ENCODE data around the gene CLEC2A.

Gene CLEC2A

DNA sequence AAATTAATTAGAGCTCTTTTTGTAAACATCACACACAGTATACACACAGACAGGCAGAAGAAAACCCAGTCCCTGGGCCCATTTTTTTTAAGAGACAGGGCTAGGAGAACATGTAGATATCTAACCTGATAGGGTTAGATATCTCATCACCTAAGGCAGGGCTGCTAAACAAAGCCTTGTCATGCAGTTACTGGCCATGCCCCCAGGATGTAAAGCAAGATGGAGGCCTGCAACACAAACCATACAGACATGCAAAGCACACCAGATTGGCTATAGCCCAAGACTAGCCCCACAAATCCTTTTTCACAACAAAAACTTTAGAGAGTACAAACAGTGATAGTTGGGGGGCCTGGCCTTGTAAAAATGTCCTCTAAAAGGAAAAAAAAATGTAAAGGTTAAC is 20.5 kb downstream of the CLEC2A start:
- Mint-ChIP-seq H3K36me3 (ENCODE audit: low read depth) (peaks cover 4% of the 10 kb centered on the region), H3K9me3 (peaks cover 30% of the 10 kb centered on the region), H3K27ac (peak overlapping the region in 2 of 3 experiments; percentile 19 to 43), H3K27me3 (ENCODE audit: low read depth) (no peaks in the 10 kb centered on the region), H3K4me1 (no peaks in the 10 kb centered on the region), H3K4me3 (no peak overlapping the region)
- TF ChIP-seq, protein P1, sequence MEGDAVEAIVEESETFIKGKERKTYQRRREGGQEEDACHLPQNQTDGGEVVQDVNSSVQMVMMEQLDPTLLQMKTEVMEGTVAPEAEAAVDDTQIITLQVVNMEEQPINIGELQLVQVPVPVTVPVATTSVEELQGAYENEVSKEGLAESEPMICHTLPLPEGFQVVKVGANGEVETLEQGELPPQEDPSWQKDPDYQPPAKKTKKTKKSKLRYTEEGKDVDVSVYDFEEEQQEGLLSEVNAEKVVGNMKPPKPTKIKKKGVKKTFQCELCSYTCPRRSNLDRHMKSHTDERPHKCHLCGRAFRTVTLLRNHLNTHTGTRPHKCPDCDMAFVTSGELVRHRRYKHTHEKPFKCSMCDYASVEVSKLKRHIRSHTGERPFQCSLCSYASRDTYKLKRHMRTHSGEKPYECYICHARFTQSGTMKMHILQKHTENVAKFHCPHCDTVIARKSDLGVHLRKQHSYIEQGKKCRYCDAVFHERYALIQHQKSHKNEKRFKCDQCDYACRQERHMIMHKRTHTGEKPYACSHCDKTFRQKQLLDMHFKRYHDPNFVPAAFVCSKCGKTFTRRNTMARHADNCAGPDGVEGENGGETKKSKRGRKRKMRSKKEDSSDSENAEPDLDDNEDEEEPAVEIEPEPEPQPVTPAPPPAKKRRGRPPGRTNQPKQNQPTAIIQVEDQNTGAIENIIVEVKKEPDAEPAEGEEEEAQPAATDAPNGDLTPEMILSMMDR (IDR thresholded peaks at IDR 0.05; ENCODE audit: unreplicated experiment in 3 of 3), result no peak

DNA sequence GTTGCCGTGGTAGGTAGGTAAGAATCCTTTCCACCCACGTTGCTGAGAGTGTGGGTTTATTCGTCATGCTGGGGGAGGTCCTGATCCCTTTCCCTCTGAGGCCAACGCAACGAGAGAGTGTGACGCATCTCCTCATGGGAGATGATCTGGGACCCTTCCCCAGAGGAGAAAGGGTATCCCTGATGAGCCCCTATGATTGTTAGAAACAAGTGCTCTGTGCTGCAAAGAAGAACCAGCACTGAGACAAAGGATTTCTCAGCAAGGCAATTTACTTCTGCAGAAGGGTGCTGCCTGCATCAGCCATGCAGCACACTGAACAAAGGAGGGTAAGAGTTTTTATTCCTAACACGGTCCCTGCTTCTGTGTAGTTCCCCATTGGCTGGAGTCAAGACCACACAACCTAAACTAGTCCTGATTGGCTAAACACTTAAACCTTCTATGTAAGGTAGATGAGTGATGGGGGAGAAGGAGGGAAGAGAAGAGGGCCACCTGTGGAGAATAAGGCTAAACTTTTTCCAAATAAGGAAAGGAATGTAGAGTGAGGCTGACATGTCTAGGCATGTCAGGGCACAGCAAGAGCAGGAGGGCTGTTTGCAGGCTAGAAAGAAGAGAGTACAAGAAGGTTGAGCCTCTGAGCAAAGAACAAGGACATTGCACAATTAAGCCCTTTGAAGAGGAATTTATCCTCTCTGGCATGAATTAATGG is 21.3 kb downstream of the CLEC2A start:
- Mint-ChIP-seq H3K9me3 (peaks cover 34% of the 10 kb centered on the region), H3K36me3 (ENCODE audit: low read depth) (peaks cover 4% of the 10 kb centered on the region), H3K4me1 (no peaks in the 10 kb centered on the region), H3K27ac (peak overlapping the region; percentile 19 to 45 (median 43)), H3K27me3 (ENCODE audit: low read depth) (no peaks in the 10 kb centered on the region), H3K4me3 (no peak overlapping the region)
- TF ChIP-seq, protein P1 (IDR thresholded peaks at IDR 0.05; ENCODE audit: unreplicated experiment in 3 of 3), result no peak

DNA sequence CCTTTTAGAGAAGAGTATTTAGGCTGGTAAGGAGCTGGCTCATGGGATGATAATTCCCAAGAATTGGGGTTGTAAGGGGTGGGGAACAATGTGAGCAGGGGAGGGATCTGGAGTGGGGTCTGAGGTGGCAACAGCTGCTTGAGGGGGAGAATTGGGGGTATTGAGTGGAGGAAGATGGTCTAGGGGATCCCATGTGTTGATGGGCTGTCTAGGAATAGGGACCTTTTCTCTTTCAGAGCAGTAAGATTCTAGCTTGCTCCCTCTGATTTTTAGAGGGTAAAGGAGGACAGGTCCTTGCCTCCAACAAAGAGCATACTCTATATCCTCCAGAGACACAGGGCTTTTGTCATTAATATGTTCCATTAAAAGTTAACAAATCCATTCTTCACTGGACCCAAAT is 22.4 kb downstream of the CLEC2A start:
- TF ChIP-seq, protein P1 (IDR thresholded peaks at IDR 0.05; ENCODE audit: unreplicated experiment in 3 of 3), result no peak
- Mint-ChIP-seq H3K4me1 (no peaks in the 10 kb centered on the region), H3K4me3 (no peak overlapping the region), H3K27me3 (ENCODE audit: low read depth) (no peaks in the 10 kb centered on the region), H3K27ac (no peak overlapping the region), H3K36me3 (ENCODE audit: low read depth) (peaks cover 4% of the 10 kb centered on the region), H3K9me3 (peaks cover 34% of the 10 kb centered on the region)

DNA sequence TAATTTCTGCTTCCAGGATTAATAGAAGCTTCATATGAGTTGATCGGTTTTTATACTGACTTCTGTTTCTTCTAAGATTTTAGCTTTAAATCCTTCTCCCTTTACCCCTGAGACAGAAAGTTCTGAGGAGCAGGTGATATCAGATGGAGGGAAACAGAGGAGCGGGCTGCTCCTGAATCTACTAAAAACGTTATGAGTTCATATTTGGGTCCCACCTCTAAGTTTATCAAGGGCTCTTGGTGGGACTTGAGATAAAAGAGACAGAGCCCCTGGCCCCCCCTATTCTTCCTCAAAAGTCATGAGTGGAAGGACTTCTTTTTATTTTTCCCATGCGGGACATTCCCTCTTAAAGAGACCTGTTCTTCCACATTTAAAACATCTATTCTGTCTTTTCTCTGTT is 23.8 kb downstream of the CLEC2A start:
- Mint-ChIP-seq H3K9me3 (peaks cover 37% of the 10 kb centered on the region), H3K36me3 (ENCODE audit: low read depth) (peaks cover 4% of the 10 kb centered on the region), H3K4me1 (no peaks in the 10 kb centered on the region), H3K27ac (no peak overlapping the region), H3K27me3 (ENCODE audit: low read depth) (no peaks in the 10 kb centered on the region), H3K4me3 (no peak overlapping the region)
- TF ChIP-seq, protein P1 (IDR thresholded peaks at IDR 0.05; ENCODE audit: unreplicated experiment in 3 of 3), result no peak

DNA sequence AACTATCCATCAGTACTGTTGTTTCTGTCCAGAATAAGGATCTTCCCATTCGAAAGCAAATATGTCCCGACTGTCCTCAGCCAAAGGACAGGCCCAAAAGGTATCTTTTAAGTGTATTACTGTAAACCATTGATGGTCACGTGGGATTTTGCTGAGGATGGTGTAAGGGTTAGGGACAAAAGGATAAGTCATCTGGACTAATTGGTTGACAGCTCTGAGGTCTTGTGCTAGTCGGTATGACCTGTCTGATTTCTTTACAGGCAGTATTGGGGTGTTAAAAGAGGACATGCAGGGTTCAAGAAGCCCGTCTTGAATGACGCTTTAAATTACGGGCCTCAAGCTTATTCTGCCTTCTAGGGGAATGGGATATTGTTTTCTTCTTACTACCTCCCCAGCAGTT is 24.4 kb downstream of the CLEC2A start:
- Mint-ChIP-seq H3K36me3 (ENCODE audit: low read depth) (peaks cover 4% of the 10 kb centered on the region), H3K27me3 (ENCODE audit: low read depth) (no peaks in the 10 kb centered on the region), H3K4me1 (no peaks in the 10 kb centered on the region), H3K27ac (no peak overlapping the region), H3K9me3 (peaks cover 36% of the 10 kb centered on the region), H3K4me3 (no peak overlapping the region)
- TF ChIP-seq, protein P1 (IDR thresholded peaks at IDR 0.05; ENCODE audit: unreplicated experiment in 3 of 3), result no peak

DNA sequence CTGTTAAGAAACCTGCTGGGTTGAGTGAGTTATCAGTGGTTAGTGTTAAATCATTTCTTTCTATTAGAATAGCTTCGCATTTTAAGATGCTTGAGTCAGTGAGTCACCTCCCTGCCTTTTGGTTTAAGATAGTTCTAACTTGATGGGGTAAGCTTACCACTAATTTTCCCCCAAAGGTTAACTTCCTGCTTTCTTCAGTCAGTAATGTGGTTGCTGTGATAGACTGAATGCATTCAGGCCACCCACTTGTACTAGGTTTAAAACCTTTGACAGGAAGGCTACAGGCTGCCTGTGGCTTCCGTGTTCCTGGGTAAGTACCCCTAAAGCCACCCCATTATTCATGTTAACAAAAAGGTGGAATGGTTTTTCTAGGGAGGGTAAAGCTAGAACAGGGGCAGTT is 25.3 kb downstream of the CLEC2A start:
- Mint-ChIP-seq H3K9me3 (peaks cover 38% of the 10 kb centered on the region), H3K36me3 (ENCODE audit: low read depth) (peaks cover 4% of the 10 kb centered on the region), H3K27ac (no peak overlapping the region), H3K4me1 (no peaks in the 10 kb centered on the region), H3K4me3 (no peak overlapping the region), H3K27me3 (ENCODE audit: low read depth) (no peaks in the 10 kb centered on the region)
- TF ChIP-seq, protein P1 (IDR thresholded peaks at IDR 0.05; ENCODE audit: unreplicated experiment in 3 of 3), result no peak
